ENCODE results near the gene NLRP9.

NLRP9 gene

DNA sequence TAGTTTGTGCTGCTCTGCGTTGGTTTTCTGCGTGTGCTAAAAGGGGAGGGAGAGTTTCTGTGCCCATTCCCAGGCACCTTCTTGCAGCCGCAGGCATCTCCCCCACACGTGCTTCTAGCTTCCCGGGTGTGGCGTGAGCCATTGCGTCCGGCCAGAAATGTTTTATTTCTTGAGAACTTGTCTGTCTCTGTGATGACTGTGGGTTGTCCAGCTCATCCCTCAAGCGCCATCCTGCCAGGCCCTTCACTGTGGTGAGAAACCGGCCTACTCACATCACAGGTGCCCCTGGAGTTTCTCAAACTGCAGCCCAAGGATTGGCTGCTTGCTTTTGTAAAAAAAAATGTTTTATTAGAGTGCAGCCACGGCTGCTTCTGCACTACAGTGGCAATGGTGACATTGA is 39.0 kb downstream of the NLRP9 start:
- H3K27ac ChIP-seq (ENCODE audit: low read depth, low read length) = no peak overlapping the region
- H3K27me3 ChIP-seq (ENCODE audit: control insufficient read depth, insufficient read depth, low read length) = no peaks in the 10 kb centered on the region
- no peaks in the 10 kb centered on the region for H3K4me1 ChIP-seq (ENCODE audit: control insufficient read depth, insufficient read depth, low read length)
- no peak overlapping the region for H3K9ac ChIP-seq (ENCODE audit: low read length)
- H3K4me3 ChIP-seq (ENCODE audit: low read length) = no peak overlapping the region
- H3K36me3 ChIP-seq (ENCODE audit: control insufficient read depth, insufficient read depth, low read length) = peaks cover 11% of the 10 kb centered on the region

DNA sequence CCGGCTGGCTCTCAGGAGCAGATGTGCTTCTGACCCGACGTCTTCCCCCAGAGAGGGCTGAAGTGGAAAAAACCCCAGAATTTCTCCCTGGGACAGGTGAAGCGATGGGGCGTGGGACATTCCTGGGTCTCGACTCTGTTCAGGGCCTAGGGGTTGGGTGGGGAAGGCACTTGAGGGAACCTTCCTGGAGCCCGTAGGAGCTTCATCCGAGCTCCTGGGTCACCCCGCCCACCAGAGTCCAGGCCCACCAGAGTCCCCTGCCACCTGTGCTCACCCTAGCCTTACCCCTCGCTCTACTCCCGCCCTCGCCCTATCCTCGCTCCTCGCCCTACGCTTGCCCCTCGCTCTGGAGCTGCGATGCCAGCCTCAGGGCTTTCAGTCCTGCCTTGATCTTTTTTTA is 39.9 kb downstream of the NLRP9 start:
- no peak overlapping the region for H3K4me3 ChIP-seq (ENCODE audit: low read length)
- no peak overlapping the region for H3K27ac ChIP-seq (ENCODE audit: low read depth, low read length)
- H3K4me1 ChIP-seq (ENCODE audit: control insufficient read depth, insufficient read depth, low read length) = no peaks in the 10 kb centered on the region
- H3K27me3 ChIP-seq (ENCODE audit: control insufficient read depth, insufficient read depth, low read length) = no peaks in the 10 kb centered on the region
- H3K9ac ChIP-seq (ENCODE audit: low read length) = no peak overlapping the region
- peaks cover 12% of the 10 kb centered on the region for H3K36me3 ChIP-seq (ENCODE audit: control insufficient read depth, insufficient read depth, low read length)

DNA sequence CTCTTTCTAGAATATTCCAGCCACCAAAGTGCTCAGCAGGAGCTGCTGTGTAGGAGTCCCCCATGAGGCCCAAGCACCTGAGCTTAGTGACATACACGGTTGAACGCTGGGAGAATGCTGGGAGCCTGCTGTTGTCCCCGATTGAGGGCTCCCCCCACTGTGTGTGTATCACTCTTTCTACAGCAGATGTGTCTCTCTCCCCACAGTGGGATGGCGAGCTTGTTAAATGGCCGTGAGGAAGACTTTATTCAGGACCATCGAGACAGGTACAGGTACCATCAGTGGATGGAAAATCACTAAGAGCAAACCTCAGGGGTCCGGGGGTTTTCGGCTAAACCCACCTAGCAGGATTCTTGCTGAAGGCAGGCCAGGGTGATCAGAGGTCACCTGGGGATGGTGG is 40.5 kb downstream of the NLRP9 start:
- no peak overlapping the region for H3K27ac ChIP-seq (ENCODE audit: low read depth, low read length)
- no peak overlapping the region for H3K4me3 ChIP-seq (ENCODE audit: low read length)
- no peaks in the 10 kb centered on the region for H3K4me1 ChIP-seq (ENCODE audit: control insufficient read depth, insufficient read depth, low read length)
- no peaks in the 10 kb centered on the region for H3K27me3 ChIP-seq (ENCODE audit: control insufficient read depth, insufficient read depth, low read length)
- H3K36me3 ChIP-seq (ENCODE audit: control insufficient read depth, insufficient read depth, low read length) = peaks cover 17% of the 10 kb centered on the region
- no peak overlapping the region for H3K9ac ChIP-seq (ENCODE audit: low read length)

DNA sequence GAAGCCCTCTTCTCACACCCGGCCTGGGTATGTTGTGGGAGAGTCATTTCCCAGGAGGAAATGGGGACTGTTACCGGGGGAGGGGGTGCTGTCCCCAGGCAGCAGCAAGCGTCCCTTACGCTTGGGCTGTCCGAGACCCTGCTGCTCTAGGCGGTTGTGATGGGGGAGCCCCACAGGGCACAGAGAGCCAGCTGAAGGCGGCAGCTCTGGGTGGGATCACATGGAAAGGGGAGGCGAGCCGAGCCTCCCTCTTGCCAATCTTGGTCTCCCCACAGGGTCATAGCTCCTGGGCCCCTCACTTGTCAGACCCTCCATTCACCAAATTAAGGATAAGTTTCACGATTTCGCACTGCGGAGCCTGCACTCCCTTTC is 41.1 kb downstream of the NLRP9 start:
- peaks cover 20% of the 10 kb centered on the region for H3K36me3 ChIP-seq (ENCODE audit: control insufficient read depth, insufficient read depth, low read length)
- no peak overlapping the region for H3K9ac ChIP-seq (ENCODE audit: low read length)
- H3K27me3 ChIP-seq (ENCODE audit: control insufficient read depth, insufficient read depth, low read length) = no peaks in the 10 kb centered on the region
- no peak overlapping the region for H3K27ac ChIP-seq (ENCODE audit: low read depth, low read length)
- no peaks in the 10 kb centered on the region for H3K4me1 ChIP-seq (ENCODE audit: control insufficient read depth, insufficient read depth, low read length)
- no peak overlapping the region for H3K4me3 ChIP-seq (ENCODE audit: low read length)

DNA sequence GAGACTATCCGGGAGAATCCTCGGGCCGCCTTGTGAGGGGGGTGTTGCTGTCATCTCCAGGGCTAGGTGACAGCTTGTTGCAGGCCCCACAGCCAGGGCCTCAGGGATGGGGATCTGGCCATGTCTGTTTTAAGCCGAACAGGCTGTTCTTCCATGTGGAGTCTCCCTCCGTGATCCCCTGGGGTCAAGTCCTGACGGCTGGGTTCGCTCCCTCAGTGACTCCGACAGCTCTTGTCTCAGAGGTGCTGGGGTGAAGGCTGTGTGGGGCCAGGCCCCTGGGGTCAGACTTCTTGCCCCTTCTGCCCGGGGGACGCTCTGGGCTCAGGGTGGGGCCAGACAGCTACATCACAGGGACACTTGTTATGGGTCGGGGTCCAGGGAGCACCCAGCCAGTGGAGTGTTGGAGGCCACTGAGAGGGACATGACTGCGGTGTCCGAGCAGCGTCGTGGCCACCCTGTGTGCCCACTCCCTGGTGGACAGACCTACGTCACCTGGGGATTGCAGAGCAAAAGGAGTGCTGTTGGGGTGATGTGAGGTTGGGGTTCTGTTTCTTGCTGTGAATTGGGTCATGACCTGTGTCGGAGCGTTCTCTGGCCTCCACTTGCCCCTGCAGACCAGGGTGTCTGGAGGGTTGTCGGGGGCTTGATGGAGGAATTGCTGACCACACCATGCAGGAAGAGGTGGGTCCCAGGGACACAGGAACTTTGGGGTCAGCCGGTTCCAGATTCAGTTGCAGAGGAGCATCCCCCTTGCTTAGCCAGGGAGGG is 41.7 kb downstream of the NLRP9 start:
- H3K27ac ChIP-seq (ENCODE audit: low read depth, low read length) = no peak overlapping the region
- H3K36me3 ChIP-seq (ENCODE audit: control insufficient read depth, insufficient read depth, low read length) = peaks cover 20% of the 10 kb centered on the region
- no peaks in the 10 kb centered on the region for H3K27me3 ChIP-seq (ENCODE audit: control insufficient read depth, insufficient read depth, low read length)
- no peaks in the 10 kb centered on the region for H3K4me1 ChIP-seq (ENCODE audit: control insufficient read depth, insufficient read depth, low read length)
- no peak overlapping the region for H3K9ac ChIP-seq (ENCODE audit: low read length)
- H3K4me3 ChIP-seq (ENCODE audit: low read length) = no peak overlapping the region

DNA sequence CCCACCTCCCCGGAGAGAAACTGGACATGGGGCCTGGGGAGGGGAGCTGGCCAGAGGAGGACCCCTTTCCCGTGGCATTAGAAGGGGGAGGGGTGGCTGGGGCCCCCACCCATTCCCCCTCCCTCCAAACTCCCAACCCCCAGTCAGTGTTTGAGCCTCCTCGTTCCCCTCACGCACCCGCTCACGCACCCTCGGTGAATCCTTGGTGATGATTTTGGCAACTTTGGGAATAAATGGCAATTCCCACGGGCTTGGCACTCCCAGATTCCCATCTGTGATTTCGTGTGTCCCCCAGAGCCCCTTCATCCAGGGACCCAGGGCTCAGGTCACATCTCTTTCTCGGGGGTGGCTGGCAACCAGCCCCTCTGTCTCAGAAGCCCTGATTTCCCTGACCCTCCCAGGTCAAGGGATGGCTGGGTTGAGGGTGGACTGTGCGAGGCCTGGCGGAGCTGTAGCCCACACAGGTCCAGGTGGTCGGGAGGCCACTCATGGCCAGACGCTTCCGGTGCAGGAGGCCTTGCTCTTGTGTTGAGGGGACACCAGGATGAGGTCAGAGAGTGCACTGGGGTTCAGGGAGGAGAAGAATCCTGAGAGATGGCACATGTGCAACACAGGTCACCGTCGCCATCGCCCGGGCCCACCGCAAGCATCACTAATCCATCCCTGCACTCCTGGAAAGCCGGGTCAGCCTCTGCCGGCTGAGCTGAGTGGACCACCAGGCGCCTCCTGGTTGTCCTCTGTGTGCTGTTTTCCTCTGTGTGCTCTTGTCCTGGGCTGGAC is 42.5 kb downstream of the NLRP9 start:
- H3K27me3 ChIP-seq (ENCODE audit: control insufficient read depth, insufficient read depth, low read length) = no peaks in the 10 kb centered on the region
- no peak overlapping the region for H3K9ac ChIP-seq (ENCODE audit: low read length)
- no peak overlapping the region for H3K27ac ChIP-seq (ENCODE audit: low read depth, low read length)
- peaks cover 26% of the 10 kb centered on the region for H3K36me3 ChIP-seq (ENCODE audit: control insufficient read depth, insufficient read depth, low read length)
- H3K4me1 ChIP-seq (ENCODE audit: control insufficient read depth, insufficient read depth, low read length) = no peaks in the 10 kb centered on the region
- H3K4me3 ChIP-seq (ENCODE audit: low read length) = no peak overlapping the region

DNA sequence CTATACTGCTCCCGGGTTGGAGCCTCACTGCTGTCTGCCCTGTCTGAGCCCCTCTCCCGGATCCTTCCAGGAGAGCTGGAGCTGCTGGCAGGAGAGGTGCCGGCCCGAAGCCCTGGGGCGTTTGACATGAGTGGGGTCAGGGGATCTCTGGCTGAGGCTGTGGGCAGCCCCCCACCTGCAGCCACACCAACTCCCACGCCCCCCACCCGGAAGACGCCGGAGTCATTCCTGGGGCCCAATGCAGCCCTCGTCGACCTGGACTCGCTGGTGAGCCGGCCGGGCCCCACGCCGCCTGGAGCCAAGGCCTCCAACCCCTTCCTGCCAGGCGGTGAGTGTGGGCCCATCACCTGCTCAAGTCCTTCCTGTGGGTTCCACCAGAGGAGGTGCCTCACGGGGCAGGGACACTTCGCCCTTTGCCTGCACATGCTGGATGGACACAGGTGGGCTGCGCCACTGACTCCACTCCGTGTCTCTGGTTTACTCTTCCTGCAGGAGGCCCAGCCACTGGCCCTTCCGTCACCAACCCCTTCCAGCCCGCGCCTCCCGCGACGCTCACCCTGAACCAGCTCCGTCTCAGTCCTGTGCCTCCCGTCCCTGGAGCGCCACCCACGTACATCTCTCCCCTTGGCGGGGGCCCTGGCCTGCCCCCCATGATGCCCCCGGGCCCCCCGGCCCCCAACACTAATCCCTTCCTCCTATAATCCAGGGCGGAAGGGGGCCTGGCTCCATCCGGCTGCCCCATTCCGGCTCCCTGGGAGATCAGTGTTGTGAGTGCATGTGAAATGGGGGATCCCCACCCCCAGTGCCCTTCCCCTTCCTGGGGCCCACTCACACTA is 43.3 kb downstream of the NLRP9 start:
- no peaks in the 10 kb centered on the region for H3K27me3 ChIP-seq (ENCODE audit: control insufficient read depth, insufficient read depth, low read length)
- H3K4me1 ChIP-seq (ENCODE audit: control insufficient read depth, insufficient read depth, low read length) = no peaks in the 10 kb centered on the region
- H3K4me3 ChIP-seq (ENCODE audit: low read length) = no peak overlapping the region
- no peak overlapping the region for H3K9ac ChIP-seq (ENCODE audit: low read length)
- H3K27ac ChIP-seq (ENCODE audit: low read depth, low read length) = no peak overlapping the region
- peaks cover 34% of the 10 kb centered on the region for H3K36me3 ChIP-seq (ENCODE audit: control insufficient read depth, insufficient read depth, low read length)

DNA sequence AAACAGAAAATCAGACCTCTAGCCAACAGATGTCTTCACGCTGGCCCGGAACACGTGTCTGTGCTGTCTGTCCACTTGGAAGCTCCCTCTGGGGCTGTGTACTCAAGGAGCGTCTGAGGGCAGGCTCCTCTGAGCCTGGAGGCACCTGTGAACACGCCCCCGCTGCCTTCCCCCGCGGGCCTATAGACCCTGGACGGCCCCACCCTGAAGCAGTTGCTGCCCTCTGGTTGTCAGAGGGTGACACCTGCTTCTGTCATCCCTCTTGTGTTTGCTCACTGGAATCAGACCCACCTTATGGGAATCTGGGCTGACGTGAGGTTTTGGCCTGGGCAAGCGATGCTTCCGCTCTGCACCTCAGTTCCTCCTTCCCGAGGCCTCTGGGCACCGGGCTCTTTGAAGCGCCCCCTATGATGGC is 44.0 kb downstream of the NLRP9 start:
- Histone ChIP-seq H3K27ac (ENCODE audit: low read depth, low read length) (no peak overlapping the region), H3K36me3 (ENCODE audit: control insufficient read depth, insufficient read depth, low read length) (peaks cover 41% of the 10 kb centered on the region), H3K4me3 (ENCODE audit: low read length) (no peak overlapping the region), H3K9ac (ENCODE audit: low read length) (no peak overlapping the region), H3K27me3 (ENCODE audit: control insufficient read depth, insufficient read depth, low read length) (no peaks in the 10 kb centered on the region), H3K4me1 (ENCODE audit: control insufficient read depth, insufficient read depth, low read length) (no peaks in the 10 kb centered on the region)

DNA sequence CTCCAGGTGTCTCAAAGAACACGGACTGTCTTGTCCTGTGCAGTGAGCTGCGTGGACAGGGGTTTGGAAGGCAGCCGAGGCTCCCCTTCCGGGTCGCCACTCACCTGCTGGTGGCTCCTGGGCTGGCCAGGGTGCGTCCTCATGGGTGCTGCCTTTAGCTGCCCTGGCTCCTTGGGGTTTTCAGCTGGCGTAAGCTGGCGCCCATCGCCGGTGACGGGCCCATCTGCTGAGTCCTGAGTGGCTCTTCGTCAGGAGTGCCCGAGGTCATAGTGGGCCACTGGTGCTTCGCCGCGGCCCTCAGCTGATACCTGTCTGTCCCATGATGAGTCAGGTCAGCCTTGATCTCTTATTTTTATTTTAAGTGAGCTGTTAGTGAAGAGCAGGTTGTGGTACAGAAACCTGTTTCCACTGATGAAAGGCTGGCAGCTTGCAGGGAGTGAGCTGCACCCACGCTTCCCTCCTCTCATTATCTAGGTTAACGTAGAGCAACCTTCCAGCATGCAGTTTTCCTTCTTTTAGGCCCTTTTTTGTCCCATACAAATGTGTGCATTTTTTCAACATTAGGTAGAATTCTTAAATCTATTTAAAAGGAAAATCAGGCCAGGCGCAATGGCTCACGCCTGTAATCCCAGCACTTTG is 44.7 kb downstream of the NLRP9 start:
- no peaks in the 10 kb centered on the region for H3K4me1 ChIP-seq (ENCODE audit: control insufficient read depth, insufficient read depth, low read length)
- peaks cover 44% of the 10 kb centered on the region for H3K36me3 ChIP-seq (ENCODE audit: control insufficient read depth, insufficient read depth, low read length)
- no peak overlapping the region for H3K9ac ChIP-seq (ENCODE audit: low read length)
- no peak overlapping the region for H3K4me3 ChIP-seq (ENCODE audit: low read length)
- no peak overlapping the region for H3K27ac ChIP-seq (ENCODE audit: low read depth, low read length)
- H3K27me3 ChIP-seq (ENCODE audit: control insufficient read depth, insufficient read depth, low read length) = no peaks in the 10 kb centered on the region

DNA sequence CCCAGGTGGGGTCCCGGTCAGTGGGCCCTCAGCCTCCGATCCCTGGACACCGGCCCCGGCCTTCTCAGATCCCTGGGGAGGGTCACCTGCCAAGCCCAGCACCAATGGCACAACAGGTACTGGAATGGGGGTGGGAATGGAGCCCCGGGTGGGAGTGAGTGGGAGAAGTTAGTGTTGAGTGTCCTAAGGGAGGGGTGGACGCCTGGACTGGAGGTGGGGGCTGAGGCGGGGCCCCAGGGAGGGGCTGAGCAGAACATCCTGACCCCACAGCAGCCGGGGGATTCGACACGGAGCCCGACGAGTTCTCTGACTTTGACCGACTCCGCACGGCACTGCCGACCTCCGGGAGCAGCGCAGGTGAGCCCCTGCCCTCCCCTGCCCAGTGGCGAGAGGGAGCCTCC is 45.5 kb downstream of the NLRP9 start:
- Histone ChIP-seq H3K4me3 (ENCODE audit: low read length) (no peak overlapping the region), H3K27ac (ENCODE audit: low read depth, low read length) (no peak overlapping the region), H3K27me3 (ENCODE audit: control insufficient read depth, insufficient read depth, low read length) (no peaks in the 10 kb centered on the region), H3K36me3 (ENCODE audit: control insufficient read depth, insufficient read depth, low read length) (peaks cover 44% of the 10 kb centered on the region), H3K9ac (ENCODE audit: low read length) (no peak overlapping the region), H3K4me1 (ENCODE audit: control insufficient read depth, insufficient read depth, low read length) (no peaks in the 10 kb centered on the region)

DNA sequence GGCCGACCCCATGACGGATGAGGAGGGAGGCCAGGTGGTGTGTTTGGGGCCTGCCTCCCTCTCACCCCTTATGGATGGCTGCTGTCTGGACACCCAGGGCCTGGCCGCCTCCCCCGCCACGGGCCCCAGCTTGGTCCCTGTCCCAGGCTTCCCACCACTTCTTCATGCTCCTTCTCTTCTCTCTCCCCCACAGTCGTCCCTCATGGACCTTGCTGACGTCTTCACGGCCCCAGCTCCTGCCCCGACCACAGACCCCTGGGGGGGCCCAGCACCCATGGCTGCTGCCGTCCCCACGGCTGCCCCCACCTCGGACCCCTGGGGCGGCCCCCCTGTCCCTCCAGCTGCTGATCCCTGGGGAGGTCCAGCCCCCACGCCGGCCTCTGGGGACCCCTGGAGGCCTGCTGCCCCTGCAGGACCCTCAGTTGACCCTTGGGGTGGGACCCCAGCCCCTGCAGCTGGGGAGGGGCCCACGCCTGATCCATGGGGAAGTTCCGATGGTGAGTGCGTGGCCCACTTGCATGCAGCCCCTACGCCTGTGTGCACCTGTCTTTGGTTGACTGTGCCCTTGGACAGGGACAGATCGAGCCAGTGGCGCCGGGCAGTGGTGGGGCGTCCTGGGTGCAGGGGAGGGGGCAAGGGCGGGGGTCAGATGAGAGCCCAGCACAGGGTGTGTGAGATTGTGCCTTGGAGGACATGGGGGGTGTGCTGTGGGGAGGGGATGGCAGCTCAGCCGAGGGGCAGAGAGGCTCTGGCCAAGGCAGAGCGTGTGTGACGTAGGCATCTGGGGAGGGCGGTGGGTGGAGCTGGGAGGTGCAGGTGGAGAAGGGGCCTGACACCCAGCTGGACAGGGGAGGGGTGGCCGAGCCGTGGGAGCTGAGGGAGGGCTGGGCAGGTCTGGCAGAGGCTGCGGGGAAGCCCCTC is 46.4 kb downstream of the NLRP9 start:
- no peak overlapping the region for H3K9ac ChIP-seq (ENCODE audit: low read length)
- no peaks in the 10 kb centered on the region for H3K27me3 ChIP-seq (ENCODE audit: control insufficient read depth, insufficient read depth, low read length)
- no peak overlapping the region for H3K27ac ChIP-seq (ENCODE audit: low read depth, low read length)
- no peak overlapping the region for H3K4me3 ChIP-seq (ENCODE audit: low read length)
- no peaks in the 10 kb centered on the region for H3K4me1 ChIP-seq (ENCODE audit: control insufficient read depth, insufficient read depth, low read length)
- H3K36me3 ChIP-seq (ENCODE audit: control insufficient read depth, insufficient read depth, low read length) = peaks cover 44% of the 10 kb centered on the region
